NCI-H774 (cell line): Measurements from ENCODE around the gene JMJD1C.
"Not testable (repeated sequence)": the region's sequence is repeated elsewhere in the genome, so short reads cannot be mapped to it uniquely, and the experiment has no call there.

Experiments used
- DNase-seq: peaks from one replicate; lab custom pipeline; 2025; lab: John Stamatoyannopoulos, UW

JMJD1C gene

GRCh38 chr10:63409465-63410027 is 56.2 kb downstream of the JMJD1C start:
- no peak for DNase-seq

GRCh38 chr10:63407136-63407662 is 58.6 kb downstream of the JMJD1C start:
- no peak for DNase-seq

- DNase-seq, result no peak
Observed at GRCh38 chr10:63396133-63396761, 69.5 kb downstream of the JMJD1C start.

GRCh38 chr10:63393050-63393449 is 72.7 kb downstream of the JMJD1C start:
- DNase-seq, result no peak

GRCh38 chr10:63392224-63392623 is 73.6 kb downstream of the JMJD1C start:
- DNase-seq, result no peak

- DNase-seq, result no peak
Observed at GRCh38 chr10:63391812-63392211, 74.0 kb downstream of the JMJD1C start.

- no peak for DNase-seq
Observed at GRCh38 chr10:63390521-63390920, 75.3 kb downstream of the JMJD1C start.

- no peak for DNase-seq
Observed at GRCh38 chr10:63388421-63389031, 77.3 kb downstream of the JMJD1C start.

- no peak for DNase-seq
Observed at GRCh38 chr10:63385254-63385653, 80.5 kb downstream of the JMJD1C start.

- no peak for DNase-seq
Observed at GRCh38 chr10:63384675-63385074, 81.1 kb downstream of the JMJD1C start.

GRCh38 chr10:63384001-63384400 is 81.8 kb downstream of the JMJD1C start:
- DNase-seq, result no peak

- DNase-seq, result no peak
Observed at GRCh38 chr10:63383141-63383540, 82.6 kb downstream of the JMJD1C start.

GRCh38 chr10:63382066-63382465 is 83.7 kb downstream of the JMJD1C start:
- no peak for DNase-seq

- DNase-seq, result not testable (repeated sequence)
Observed at GRCh38 chr10:63377305-63377661, 88.5 kb downstream of the JMJD1C start.

GRCh38 chr10:63376560-63377304 is 89.0 kb downstream of the JMJD1C start:
- DNase-seq, result no peak

- no peak for DNase-seq
Observed at GRCh38 chr10:63375859-63376258, 89.9 kb downstream of the JMJD1C start.

GRCh38 chr10:63375458-63375857 is 90.3 kb downstream of the JMJD1C start:
- DNase-seq, result no peak

- DNase-seq, result no peak
Observed at GRCh38 chr10:63374991-63375390, 90.8 kb downstream of the JMJD1C start.

- no peak for DNase-seq
Observed at GRCh38 chr10:63373176-63373575, 92.6 kb downstream of the JMJD1C start.

GRCh38 chr10:63369711-63370110 is 96.1 kb downstream of the JMJD1C start:
- no peak for DNase-seq

- no peak for DNase-seq
Observed at GRCh38 chr10:63368365-63368764, 97.4 kb downstream of the JMJD1C start.

GRCh38 chr10:63366933-63367332 is 98.8 kb downstream of the JMJD1C start:
- DNase-seq, result no peak
